Renal cortex interstitium (tissue), 11 donors: Measurements from ENCODE around the gene SPDYC. TPM values are rescaled to one million over a fixed set of nuclear protein-coding genes. Genes with fewer than 3 reads are reported as not detected.
A peak's percentile ranks its signal among the peaks of the same experiment; 100 is the strongest.
"Not testable (repeated sequence)": the region's sequence is repeated elsewhere in the genome, so short reads cannot be mapped to it uniquely, and the experiment has no call there.

Experiments used
- DNase-seq, 11 donors: peaks; one replicate each; pipeline ENCODE4 v3.0.0-alpha.2; 2013; ENCODE audit warnings: low read depth in 9 of 11, low spot score in 4 of 11; ENCODE audit errors: extremely low read depth in 1 of 11
- polyA plus RNA-seq, 3 donors: library from polyadenylated mRNA; unstranded; fragments of 120-200 nt; gene quantifications; one replicate each; pipeline ENCODE4 v1.2.1, GENCODE V29; 2013; ENCODE audit not compliant: insufficient read length in 3 of 3

The SPDYC gene
- polyA plus RNA-seq, 3 donors: not detected

DNA sequence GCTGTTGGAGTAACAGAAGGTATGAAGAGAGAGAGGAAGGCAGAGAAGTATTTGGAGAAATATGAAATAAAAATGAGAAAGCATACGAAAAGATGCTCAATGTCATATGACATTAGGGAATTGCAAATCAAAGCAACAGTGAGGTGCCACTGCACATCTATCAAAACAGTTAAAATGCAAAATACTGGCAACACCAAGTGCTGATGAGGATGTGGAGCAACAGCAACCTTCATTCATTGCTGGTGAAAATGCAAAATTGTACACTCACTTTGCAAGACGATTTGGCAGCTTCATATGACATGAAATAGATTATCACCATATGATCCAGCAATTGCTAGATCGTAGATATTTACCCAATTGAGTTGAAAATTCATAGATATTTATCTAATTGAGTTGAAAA is 9.4 kb upstream of the SPDYC start:
- no peak for DNase-seq

DNA sequence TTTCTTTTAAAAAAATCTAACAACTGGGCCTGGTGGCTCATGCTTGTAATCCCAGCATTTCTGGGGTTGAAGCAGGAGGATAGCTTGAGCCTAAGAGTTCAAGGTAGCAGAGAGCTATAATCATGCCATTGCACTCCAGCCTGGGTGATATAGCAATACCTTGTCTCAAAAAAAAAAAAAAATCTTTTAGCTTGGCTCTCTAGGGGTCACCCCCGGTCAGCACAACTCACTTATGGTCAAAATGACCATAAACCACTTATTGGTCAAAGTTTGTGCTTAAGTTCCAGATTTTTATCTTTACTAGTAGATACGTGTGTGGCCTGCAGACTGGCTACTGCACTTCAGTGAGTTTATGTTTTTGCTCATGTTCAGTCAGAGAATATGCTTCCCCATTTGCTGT is 6.3 kb upstream of the SPDYC start:
- no peak for DNase-seq

DNA sequence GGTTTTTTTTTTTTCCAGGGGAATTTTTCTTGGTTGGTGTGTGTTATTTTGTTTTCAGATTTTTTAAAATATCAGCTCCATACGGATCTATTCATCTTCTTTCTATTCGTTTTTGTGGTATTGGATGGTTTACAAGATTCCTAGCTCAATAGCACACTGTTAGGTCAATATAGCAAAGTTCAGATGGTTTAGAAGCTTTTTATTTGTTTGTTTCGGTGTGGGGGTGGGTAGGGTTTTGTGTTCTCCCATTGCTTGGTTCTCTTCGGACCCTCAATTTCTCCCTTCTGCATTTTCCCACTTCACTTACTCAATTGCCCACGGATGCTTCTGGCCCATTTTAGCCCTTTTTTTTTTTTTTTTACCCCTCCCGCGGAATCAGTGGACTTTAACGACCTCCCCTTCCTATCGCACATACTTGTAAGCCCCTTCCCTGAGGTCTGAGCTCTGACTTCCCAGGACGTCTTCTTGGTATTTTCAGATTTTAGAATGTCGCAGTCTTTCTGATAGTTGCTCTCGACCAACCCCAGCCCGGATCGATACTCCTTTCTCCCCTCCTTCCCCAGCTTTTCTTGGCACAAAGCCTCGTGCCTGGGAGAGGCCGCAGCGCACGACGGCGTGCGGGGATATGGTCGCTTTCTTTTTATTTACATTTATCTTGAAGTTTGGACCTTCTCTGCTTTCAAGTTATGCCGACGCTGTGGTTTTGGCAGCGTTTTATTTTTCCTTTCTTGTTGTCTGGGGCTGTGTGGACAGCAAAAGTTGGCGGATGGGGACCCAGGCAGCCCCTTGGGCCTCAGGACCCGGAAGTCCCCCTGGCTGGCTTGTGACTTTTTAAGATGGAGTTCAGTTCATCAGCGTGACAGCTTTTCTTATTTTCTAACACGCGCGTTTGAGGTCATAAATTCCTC is 4.4 kb upstream of the SPDYC start:
- no peak for DNase-seq

DNA sequence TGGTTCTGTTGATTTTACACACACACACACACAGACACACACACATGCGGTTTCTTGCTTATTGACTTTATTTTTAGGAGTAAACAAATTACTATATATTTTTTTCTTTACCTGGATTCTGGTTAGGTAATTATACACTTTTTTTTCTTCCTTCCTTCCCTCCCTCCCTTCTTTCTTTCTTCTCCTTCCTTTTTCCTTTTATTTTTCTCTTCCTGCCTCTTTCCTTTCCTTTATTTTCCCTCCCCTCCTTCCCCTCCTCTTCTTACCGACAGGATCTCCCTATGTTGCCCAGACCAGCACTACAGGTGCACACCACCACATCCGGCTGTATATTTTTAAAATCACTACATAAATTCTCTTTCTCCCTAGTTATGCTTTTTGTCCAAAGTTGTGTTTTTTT is 3.1 kb upstream of the SPDYC start:
- no peak for DNase-seq

DNA sequence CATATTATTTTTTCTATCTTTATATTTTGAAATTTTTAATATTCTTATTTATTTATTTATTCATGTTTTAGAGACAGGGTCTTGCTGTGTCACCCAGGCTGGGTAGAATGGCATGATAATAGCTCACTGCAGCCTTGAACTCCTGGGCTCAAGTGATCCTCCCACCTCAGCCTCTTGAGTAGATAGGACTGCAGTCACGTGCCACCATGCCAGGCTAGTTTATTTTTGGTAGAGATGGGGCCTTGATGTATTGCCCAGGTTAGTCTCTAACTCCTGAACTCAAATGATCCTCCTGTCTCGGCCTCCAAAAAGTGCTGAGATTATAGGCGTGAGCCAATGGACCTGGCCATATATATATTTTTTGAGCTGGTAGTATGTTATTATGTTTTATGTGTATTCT is 2.4 kb upstream of the SPDYC start:
- DNase-seq: no peak

DNA sequence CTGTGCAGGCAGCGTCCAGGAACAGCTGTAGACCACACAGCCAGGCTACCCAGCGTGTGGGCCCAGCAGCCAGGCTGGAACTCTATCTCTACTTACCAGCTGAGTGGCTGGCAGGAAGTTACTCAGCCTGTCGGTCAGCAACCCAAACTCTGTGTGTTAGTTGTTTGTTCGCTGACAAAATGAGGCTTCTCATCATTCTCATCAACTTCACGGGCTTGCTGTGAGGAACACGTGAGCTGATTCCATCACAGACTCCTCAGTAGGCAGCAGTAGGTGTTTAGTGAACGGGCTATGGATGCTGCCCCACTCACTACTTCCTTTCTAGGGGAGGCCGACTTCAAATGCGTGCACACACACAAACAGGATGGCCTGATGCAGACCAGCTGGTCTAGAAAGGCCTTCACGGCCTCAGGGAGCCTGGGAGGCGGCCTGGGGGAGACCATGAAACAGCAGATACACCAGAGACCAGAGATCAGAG is 830 bp upstream of the SPDYC start:
- no peak for DNase-seq

DNA sequence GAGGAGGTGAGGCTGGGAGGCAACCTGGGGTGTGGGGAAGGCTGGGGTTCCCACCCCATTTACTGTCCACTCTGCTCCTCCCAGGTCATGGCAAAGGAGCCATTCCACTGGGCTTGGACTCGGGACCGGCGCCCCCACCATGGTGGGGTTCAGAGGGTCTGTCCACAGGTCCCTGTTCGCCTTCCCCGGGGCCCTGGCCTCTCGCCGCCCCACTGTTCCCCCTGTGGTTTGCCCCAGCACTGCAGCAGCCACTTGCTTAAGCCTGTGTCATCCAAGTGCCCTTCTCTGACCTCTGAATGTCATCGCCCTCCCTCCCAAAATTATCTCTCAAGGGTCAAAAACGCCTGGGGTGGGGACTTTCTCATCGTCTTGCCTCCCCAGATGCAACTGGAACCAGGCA is 2.6 kb downstream of the SPDYC start:
- no peak for DNase-seq

DNA sequence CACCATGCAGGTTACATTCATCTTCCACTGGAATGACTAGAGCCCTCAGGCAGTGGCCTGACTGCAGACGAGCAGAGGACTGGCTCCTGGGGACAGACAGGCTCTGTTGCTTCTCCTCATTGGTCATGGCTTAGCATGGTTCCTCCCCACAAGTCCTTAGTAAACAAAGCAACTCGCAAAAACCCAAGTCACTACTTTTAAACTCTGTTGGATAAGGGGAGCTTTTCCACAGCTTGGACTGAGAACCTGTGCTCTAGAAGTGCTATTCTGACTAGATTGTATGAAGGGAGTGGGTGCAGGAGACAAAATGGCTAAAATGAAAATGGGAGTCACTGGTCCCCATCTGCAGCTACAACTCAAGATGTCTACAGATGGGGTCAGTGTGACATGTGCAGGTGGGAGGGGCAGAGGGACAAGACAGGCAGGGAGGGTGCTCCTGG is 4.6 kb downstream of the SPDYC start:
- DNase-seq: not testable (repeated sequence)

DNA sequence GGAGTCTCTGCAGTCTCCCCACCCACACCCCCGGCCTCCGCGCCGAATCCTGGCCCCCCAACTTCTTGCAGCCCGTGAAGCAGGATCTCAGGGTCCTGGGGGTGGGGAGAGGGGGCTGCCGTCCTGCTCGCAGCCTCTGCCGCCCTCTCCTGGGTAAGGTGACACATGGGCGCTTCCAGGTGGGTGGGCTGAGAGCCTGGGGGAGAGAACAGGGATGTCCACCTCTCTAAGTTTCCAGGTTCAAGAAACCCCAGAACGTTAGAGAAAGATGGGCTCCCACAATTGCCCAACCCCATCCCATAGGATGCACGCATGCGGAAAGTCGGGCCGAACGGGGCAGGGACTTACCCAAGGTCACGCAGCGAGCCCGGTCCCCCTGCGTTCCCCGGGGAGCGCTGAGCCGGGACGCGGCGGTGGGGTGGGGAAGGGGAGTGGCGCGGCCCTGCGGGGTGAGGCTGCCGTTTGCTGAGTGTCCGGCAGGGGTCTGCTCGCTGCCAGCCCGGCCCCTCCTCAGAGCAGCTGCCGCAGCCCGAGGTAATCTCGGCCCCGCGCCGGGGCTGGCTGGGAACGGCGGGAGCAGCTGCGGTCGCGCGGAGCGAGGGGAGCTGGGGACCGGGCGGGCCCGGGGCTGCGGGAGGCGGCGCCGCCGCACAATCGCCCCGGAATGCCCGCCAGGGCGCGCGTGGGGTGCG is 11.0 kb downstream of the SPDYC start:
- DNase-seq: peak in 6 of 11 donors; percentile 36 to 73 (median 68)

DNA sequence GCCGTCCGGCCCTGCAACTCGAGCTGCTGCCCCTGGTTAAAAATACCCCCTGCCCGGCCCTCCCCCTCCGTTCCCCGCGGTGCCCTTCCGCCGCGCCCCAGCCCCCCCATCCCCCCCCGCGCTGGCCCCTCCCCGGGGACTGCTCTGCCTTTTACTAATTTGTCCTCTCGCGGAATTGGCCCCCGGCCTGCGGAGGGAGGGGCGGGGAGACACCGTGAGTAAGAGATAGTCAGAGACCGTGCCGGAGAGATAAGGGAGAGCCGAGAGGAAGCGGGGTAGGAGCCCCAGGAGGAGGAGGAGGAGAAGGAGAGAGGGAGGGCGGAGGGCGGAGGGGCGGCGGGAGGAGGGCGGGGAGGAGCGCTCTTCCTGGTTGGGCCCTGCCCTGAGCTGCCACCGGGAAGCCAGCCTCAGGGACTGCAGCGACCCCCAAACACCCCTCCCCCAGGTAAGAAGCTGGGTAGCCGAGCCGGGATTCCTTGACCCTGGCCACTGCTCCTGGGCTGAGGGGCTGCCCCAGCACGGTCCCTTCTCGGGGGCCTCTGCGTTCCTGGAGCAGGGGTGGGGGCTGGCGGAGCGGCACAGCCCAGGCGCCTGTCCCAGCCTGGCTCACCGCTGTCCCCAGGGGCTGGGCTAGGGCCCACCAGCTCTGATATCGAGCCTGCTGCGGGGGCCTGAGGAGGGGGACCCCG is 11.7 kb downstream of the SPDYC start, which contains the start of gene CAPN1:
CAPN1 (plus strand) TSS at position 360 of the 689 bp plus-strand sequence. CDS start 774 bp downstream, outside the sequence.
- DNase-seq: peak in 2 of 11 donors; percentile 40 to 67

DNA sequence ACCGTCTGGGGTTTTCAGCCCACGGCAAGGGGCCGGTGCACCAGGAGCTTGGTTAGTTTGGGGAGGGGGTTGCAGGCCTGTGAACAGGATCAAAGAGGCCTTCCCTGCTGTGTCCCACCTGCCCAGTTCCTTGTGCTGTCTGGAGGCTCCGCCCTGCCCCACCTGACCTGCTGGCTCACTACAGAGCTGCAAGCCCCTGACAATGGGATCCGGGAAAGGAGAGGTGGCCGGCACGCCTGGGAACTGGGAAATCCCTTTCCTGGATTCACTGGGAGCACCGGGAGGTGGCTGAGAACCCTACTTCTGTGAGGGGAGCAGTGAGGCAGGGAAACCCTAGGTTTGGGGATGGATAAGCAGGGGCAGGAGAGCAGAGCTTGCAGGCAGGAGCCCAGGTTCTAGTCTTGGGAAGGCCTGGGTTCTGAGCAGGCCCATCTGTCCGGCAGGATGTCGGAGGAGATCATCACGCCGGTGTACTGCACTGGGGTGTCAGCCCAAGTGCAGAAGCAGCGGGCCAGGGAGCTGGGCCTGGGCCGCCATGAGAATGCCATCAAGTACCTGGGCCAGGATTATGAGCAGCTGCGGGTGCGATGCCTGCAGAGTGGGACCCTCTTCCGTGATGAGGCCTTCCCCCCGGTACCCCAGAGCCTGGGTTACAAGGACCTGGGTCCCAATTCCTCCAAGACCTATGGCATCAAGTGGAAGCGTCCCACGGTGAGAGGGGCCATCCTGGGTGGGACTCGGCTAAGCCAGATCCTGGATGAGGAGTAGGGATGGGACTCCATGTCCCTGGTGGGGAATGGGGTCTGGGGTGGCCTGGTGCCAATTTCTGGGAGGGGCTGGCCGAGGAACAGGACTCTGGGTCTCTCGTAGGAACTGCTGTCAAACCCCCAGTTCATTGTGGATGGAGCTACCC is 12.5 kb downstream of the SPDYC start:
- no peak for DNase-seq

DNA sequence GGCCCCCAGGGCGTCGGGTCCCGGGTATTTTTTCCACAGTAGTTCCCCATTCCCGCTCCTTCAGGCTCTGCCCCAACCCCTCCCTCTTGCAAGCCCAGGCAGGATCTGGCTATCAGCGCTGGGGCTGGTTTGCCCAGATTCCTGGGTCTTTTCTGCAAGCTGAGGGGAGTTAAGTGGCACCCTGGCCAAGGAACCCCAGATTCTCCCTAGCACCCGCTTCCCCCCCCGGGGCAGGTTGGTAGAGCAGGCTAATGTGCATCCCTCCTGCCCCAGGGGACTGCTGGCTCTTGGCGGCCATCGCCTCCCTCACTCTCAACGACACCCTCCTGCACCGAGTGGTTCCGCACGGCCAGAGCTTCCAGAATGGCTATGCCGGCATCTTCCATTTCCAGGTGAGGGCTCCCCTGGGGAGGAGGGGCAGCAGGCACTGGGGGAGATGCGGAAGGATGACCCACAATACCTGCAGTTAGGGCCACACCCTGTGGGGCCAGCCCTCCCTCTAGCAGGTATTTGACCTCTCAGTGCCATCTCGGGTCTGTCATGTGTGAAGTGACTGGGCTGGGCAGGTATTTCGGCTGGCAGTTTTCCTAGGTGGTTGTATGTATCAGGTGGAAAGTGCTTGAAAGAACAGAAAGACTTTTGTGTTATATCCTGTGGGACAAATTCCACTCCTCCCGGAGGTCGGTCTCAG is 13.3 kb downstream of the SPDYC start:
- DNase-seq: no peak

DNA sequence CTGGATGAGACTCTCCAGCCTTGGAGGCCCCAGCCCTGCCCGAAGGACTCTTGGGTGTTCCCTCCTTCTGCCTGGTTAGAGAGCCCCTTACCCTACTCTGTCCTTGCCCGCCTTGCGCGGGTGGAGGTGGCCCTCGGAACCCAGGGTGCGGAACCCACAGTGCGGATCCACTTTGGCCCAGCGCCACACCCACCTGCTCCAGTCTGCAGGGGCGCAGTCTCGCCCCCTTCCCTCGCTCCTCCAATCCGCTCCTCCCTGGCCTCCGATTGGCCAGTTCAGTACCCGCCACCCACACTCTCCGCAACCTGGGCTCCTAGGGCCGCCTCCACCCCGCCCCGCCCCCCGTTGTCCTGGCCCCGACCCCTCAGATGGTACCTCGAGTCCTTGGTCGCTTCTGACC is 14.1 kb downstream of the SPDYC start:
- DNase-seq: no peak

DNA sequence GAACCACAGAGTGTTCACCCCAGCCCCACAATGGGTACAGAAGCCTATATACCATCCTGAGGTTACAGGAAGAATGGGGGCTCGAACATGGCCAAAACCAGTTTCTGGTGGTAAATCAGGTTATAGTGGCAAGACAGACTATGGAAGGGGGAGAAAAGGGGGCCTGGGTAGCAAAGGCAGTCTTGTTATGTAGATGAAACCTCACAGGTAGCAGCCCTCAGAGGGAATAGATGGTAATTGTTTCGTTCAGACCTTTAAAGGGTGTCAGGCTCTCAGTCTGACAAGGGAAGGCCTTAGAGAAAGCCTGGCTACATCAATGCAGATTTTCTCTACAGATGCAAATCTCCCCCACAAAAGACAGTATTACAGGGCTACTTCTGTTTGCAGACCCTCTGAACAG is 15.1 kb downstream of the SPDYC start:
- no peak for DNase-seq

DNA sequence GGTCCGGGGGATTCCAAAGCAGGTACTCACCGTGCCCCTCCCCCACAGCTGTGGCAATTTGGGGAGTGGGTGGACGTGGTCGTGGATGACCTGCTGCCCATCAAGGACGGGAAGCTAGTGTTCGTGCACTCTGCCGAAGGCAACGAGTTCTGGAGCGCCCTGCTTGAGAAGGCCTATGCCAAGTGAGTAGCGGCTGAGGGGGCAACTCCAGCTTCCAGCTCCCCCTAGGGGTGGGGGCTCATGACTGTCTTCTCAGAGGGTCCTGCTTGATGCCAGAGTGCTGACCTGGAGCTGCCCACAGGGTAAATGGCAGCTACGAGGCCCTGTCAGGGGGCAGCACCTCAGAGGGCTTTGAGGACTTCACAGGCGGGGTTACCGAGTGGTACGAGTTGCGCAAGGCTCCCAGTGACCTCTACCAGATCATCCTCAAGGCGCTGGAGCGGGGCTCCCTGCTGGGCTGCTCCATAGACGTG is 15.9 kb downstream of the SPDYC start:
- no peak for DNase-seq

DNA sequence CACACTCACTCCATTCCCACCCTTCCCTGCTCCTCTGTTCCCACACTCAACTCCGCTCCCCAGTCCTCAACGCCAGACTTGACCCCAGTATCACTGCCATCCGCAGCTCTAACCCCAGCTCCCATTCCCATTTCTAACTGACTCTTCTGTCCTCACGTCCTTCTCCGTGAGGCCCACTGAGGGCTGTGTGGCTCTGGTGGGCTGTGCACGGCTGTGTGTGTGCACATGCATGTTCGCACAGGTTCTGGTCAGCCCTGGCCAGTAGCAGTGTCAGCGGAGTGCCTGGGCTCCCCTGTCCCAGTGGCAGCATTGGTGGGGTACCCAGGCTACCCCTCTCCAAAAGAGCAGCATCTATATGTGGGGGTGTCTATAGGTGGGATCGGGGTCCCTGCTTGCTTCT is 16.7 kb downstream of the SPDYC start:
- DNase-seq: no peak

DNA sequence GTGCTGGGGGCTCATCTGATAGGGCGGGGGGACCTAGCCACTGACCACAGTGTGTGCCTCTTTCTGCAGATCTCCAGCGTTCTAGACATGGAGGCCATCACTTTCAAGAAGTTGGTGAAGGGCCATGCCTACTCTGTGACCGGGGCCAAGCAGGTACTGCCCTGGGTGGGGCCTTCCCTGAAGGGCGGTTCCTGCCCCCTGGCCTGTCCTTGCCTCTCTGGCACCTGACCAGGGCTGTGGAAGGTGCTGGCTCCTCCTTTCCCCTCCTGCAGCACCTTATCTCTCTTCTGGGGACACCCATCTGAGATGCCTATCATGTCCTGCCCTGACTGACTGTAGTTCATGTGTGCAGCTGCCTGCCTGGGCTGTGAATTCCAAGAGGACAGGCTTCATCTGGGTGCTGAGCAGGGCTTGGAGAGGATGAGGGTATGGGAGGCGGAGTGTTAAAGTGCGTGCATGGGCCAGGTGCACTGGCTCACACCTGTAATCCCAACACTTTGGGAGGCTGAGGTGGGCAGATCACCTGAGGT is 17.2 kb downstream of the SPDYC start:
- DNase-seq: no peak
